ENCODE data around the gene CLDN15.

DNA sequence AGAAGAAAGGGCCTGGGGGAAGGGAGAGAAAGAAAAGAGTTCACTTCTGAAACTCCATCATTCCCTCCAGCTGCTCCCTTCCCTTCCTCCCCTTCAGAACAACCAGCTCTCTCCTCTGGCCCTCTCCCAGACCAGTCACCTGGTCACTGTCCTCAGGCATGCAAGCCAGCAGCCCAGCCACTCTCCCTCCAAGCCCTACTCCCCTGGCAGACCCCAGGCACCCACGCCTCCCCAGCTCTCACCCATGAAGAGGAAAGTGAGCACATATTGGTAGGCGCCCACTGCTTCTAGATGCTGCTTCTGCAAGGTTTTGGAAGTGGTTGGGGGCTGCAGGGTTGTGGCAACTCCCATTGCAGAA lies 37.1 kb downstream of the CLDN15 start:
- TF ChIP-seq, protein P1, sequence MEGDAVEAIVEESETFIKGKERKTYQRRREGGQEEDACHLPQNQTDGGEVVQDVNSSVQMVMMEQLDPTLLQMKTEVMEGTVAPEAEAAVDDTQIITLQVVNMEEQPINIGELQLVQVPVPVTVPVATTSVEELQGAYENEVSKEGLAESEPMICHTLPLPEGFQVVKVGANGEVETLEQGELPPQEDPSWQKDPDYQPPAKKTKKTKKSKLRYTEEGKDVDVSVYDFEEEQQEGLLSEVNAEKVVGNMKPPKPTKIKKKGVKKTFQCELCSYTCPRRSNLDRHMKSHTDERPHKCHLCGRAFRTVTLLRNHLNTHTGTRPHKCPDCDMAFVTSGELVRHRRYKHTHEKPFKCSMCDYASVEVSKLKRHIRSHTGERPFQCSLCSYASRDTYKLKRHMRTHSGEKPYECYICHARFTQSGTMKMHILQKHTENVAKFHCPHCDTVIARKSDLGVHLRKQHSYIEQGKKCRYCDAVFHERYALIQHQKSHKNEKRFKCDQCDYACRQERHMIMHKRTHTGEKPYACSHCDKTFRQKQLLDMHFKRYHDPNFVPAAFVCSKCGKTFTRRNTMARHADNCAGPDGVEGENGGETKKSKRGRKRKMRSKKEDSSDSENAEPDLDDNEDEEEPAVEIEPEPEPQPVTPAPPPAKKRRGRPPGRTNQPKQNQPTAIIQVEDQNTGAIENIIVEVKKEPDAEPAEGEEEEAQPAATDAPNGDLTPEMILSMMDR (IDR thresholded peaks at IDR 0.05): no peak
- TF ChIP-seq POLR2A (IDR thresholded peaks at IDR 0.05): no peak

Data from testis (tissue), 2 donors.